PC-9 (cell line): ENCODE measurements around the gene CFC1B.
"Not testable (repeated sequence)": the region's sequence is repeated elsewhere in the genome, so short reads cannot be mapped to it uniquely, and the experiment has no call there.

Experiments
- EZH2 ChIP-seq: fragments of 200-600 bp; sonication (generic); IDR thresholded peaks from 2 replicates; pipeline ENCODE4 v1.8.0; 2017; ENCODE audit warnings: antibody characterized with exemption, low read depth
- TF ChIP-seq, protein P1 (sequence below): fragments of 200-600 bp; sonication (generic); conservative IDR thresholded peaks from 2 replicates; pipeline ENCODE4 v1.6.1; 2017; ENCODE audit warnings: mixed run types, antibody characterized with exemption, mild to moderate bottlenecking, moderate library complexity

DNA sequence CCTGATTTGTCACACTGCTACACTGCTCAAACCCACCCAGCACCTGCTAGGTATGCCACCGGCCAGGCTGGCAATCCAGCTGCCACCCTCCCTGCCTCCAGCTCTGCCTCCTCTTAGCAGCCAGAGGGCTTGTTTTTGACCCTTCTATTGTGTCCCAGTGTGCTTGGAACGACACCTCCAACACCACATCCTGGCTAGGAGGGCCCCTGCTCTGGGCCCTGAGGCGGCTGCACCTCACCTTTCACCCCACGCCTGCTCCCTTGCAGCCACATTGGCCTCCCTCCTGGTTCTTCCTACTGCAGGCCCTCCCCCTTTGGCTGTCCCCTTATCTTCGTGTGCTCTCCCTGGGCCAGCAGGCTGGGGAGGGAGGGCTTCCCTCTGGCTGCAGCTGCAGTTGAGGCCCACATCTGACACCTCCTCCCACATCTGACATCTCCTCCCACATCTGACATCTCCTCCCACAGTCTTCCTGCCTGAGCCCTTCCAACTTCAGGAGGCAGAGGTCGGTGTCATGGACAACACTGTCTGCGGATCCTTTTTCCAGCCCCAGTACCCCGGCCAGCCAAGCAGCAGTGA lies 55.3 kb downstream of the CFC1B start:
- TF ChIP-seq, protein P1, sequence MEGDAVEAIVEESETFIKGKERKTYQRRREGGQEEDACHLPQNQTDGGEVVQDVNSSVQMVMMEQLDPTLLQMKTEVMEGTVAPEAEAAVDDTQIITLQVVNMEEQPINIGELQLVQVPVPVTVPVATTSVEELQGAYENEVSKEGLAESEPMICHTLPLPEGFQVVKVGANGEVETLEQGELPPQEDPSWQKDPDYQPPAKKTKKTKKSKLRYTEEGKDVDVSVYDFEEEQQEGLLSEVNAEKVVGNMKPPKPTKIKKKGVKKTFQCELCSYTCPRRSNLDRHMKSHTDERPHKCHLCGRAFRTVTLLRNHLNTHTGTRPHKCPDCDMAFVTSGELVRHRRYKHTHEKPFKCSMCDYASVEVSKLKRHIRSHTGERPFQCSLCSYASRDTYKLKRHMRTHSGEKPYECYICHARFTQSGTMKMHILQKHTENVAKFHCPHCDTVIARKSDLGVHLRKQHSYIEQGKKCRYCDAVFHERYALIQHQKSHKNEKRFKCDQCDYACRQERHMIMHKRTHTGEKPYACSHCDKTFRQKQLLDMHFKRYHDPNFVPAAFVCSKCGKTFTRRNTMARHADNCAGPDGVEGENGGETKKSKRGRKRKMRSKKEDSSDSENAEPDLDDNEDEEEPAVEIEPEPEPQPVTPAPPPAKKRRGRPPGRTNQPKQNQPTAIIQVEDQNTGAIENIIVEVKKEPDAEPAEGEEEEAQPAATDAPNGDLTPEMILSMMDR: not testable (repeated sequence)
- TF ChIP-seq EZH2: not testable (repeated sequence)
